ENCODE results near the gene SVIL.
A peak's percentile ranks its signal among the peaks of the same experiment; 100 is the strongest.
"Not testable (repeated sequence)": the region's sequence is repeated elsewhere in the genome, so short reads cannot be mapped to it uniquely, and the experiment has no call there.

Gene SVIL

DNA sequence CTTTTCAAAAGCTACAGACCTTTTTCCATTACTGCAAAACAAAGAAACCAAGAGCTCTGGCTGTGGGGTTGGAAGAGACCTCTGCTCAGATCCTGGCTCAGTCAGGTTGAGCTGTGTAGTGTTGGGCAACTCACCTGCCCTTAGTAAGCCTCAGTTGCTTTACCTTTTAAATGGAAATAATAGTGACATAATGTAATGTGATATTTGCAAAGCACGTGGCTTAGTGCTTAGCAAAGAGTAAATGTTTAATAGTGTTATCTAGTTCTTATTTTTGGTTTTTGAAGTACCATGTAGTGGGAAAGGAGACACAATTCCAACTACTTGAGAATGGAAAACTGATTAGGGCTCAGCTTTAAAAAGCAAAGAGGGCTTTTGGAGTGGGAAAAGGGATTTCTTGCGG lies 100.2 kb downstream of the SVIL start:
- no peak for DNase-seq
- in situ Hi-C loops (cut with MboI; ENCODE audit: low pct_unique_long_range_greater_than_20kb, low sequenced_read_pairs): no loop called here

DNA sequence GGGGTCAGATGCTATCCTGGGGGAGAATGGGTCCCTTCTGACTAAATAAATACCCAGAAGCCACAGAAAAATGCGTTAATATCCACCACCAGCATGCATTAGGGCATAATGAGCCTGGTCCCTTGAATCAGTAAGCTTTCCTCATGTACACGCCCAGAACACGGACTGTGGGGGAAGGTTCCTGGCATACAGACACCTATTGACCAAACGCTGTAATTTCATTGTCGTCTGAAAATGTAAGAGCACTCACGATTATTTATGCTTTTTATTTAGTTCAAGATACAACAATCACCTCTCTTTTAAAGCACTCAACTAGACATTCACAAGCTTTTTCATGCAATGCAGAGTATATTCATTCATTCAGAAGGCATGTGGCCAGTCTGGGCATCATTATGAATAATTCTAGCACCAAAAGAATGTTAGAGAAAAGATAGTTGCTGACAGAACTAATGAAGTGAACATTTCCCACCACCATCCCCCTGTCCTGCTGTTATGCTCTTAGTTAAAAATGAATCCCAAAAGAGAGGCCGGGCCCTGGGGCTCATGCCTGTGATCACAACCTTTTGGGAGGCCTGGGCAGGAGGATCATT lies 101.0 kb downstream of the SVIL start:
- DNase-seq: no peak
- in situ Hi-C loops (cut with MboI; ENCODE audit: low pct_unique_long_range_greater_than_20kb, low sequenced_read_pairs): no loop called here

DNA sequence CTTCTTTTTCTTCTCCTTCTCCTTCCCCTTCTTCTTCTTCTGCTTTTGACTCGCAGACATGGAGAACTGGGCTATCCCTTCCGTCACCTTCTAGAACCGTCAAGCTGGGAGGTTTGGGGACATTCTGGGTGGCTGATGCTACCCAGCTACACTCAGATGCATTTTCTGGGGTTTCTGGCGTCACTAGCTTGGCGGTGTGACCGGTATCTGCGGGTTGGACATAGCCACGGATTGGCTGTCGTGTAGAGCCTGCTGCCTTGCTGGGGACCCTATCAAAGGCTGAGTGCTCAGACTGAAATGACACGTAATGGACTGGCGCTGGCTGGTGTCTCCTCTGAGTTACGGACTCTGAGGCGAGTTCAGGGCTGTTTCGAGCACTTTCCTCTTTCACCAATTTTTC lies 101.7 kb downstream of the SVIL start:
- in situ Hi-C loops (cut with MboI; ENCODE audit: low pct_unique_long_range_greater_than_20kb, low sequenced_read_pairs): no loop called here

DNA sequence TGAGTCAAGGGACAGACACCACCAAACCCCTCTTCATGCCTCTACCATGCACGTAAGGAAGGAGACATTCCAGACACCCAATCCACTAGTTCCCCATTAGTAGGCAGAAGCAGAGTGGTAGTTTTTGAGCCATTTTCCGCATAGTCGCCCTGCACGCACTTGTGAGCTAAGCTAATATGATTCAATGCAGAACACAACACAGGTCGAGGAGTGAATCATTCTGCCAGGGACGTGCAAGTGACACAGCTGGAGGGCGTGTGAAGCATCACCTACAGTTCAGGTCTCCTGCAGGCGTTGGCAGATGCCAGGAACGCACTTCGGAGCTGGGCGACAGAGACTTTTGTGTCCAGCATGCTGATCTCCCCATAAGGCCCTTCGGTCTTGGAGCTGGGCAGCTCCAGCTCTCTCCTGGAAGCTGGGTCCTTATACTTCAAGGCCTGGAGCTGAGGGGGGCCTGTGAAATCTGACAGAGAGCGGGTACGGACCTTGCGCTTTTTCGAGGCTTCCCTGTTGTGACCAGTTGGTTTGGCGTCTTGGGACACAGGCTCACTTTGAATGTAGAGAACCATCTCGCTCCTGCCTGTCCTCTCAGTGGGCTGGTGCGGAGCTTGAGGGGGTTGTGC lies 102.4 kb downstream of the SVIL start:
- no peak for DNase-seq
- in situ Hi-C loops (cut with MboI; ENCODE audit: low pct_unique_long_range_greater_than_20kb, low sequenced_read_pairs): no loop called here

More for the DNA sequence above, 101.7 kb downstream of the SVIL start:
- DNase-seq: no peak

DNA sequence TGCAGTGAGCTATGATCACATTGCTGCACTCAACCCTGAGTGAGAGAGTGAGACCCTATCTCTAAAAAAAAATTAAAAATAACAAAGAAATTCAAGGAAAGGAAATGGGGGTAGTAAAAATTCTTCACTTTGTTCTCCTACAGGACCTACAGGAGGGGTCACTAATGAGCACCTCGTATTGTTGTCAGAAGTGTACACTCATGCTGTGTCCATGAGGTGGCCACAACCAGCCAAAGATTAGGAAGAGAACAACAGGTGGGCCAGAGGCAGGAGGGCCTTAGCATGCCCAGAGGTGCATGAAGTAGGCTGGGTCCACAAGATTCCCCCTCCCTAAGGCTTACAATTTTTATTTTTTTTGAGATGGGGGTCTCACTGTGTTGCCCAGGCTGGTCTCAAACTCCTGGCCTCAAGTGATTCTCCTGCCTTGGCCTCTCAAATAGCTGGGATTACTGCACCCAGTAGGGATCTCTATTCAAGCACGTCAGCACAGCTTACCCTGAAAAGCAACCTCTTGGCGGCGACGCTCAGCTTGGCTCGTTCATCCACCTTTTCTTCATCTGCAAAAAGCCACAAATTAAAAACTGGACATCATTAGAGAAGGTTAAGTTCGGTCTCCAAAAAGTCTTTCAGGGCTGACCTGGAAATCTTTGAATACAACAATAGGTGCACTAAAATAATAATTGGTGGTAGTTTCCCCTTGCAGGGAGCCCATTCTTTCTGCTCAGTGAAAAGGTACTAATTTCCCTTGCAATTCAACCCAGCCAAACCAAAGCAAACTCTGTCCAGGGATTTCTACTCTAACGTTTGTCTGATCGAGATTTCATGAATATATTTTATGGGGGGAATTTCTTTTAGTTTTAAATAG lies 104.4 kb downstream of the SVIL start:
- DNase-seq: no peak
- in situ Hi-C loops (cut with MboI; ENCODE audit: low pct_unique_long_range_greater_than_20kb, low sequenced_read_pairs): no loop called here

DNA sequence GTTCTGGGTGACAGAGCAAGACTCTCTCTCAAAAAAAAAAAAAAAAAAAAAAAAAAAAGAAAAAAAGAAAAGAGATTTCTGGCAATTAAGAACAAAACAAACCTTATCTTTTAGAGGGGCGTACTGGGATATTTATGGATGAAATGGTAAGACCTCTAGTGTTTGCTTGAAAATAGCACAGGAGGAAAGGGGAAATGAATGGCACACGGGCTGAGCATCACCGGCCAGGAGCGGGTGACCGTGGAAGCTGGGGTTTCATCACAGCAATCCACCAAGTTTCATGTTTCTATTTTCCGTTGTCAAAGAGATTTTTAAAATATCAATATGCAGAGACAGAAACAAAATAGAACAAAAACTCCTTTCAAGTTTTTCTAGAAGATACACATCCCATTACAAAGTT lies 105.6 kb downstream of the SVIL start:
- in situ Hi-C loops (cut with MboI; ENCODE audit: low pct_unique_long_range_greater_than_20kb, low sequenced_read_pairs): no loop called here
- DNase-seq: no peak

DNA sequence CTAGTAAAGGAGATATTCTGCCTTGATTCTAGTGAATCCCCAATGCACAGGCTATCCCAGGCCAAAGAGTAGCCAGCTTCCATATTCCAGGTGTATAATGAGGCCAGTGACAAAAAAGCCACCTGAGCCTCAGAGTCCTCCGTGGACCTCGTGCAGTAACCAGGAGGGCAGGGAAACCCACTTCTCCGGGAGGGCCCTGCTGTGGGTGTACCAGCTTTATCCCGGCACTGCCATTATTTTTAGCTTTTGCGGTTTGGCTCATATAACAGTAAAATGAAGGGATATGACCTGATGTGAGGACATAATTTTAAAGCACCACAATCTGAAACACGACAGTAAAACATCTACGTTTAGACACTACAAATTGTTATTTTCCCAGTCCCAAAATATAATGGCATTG lies 109.0 kb downstream of the SVIL start:
- in situ Hi-C loops (cut with MboI; ENCODE audit: low pct_unique_long_range_greater_than_20kb, low sequenced_read_pairs): no loop called here
- no peak for DNase-seq

DNA sequence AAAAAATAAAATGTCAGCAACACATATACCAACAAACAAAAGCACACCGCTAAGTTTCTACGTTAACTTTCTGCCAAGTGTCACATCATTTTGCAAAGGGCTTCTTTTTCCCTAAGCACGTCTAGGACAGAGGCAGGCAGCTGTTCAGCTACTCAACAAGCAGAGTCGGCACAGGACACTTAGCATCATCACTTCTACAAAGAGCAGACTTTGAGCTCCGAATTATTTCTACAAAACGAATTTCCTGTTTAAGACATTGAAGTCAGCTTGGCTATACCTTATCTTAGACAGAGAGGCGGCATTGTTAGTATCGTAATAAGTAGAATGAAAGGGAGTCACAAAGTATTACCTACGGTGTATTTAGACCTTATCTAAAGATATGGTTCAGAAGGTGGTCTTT lies 110.1 kb downstream of the SVIL start:
- in situ Hi-C loops (cut with MboI; ENCODE audit: low pct_unique_long_range_greater_than_20kb, low sequenced_read_pairs): no loop called here
- no peak for DNase-seq

DNA sequence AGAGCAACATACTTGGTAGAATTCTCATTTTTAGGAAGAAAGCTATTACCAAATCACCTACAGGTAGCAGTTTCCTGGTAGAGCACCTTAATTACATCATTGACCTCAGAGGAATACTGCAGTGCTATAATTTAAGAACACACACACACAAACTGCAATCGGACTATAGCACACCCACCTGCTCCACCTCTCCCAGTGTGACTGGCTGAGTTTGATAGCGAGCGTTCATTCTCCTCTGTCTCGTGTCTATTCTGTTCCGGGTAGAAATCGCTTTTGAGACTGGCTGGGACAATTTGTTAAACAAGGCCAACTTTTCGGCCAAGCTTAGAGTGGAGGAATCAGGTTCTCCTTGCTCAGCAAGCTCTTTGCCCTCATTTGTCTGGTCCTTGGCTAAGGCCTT lies 110.5 kb downstream of the SVIL start:
- no peak for DNase-seq
- in situ Hi-C loops (cut with MboI; ENCODE audit: low pct_unique_long_range_greater_than_20kb, low sequenced_read_pairs): no loop called here

DNA sequence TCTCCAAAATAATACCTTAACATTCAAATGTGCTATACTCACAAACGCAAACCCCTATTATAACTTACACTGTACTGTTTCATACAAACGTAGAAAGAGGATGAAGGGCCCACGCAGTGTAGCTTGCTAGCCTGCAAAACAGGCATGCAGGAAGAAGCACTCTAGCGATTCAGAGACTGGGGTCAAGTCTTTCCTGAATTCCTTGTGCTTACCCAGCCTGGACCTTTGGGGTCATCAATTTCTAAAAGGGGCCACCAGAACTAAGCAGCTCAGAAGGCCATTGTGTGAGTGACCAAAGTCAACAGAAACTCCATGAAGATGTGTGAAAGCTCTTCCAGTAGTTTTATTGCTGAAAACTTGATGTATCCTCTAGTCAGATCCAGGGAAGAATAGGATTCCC lies 111.9 kb downstream of the SVIL start:
- in situ Hi-C loops (cut with MboI; ENCODE audit: low pct_unique_long_range_greater_than_20kb, low sequenced_read_pairs): no loop called here
- no peak for DNase-seq

DNA sequence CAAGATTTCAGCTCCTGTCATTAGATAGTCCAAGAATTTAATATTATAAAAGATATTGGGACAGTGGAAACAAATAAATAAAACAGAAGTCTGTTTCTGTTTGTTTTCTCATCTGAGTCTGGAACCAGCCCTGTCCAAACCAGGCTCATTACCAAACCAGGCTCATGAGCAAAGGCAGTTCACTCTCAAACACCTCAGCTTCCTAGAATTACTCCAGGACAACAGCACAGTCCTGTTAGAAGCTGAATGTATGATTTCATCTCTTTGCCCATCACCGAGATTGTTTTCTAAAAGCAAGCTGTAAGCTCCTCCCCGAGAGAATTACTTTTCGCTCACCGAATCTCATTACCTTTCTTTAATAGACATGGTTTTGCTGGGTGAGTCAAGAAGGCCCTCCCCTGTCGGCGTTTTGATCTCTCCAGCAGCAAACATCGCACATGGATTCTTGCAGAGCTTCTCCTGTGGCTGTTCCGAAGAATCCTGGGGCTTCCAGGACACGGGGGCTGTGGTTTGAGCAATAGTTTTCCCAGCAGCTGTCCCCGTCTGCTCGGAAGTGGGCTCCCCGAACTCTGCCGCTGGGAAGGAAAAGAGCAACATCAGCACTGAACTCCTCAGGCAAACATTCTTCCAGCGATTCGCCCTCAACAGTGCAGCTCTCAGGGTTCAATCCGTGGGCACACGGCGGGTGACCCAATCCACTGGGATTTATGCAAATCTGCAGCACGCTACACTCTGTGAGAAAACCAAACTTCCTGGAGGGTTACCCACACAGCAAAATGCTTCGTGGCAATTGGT lies 112.5 kb downstream of the SVIL start:
- in situ Hi-C loops (cut with MboI; ENCODE audit: low pct_unique_long_range_greater_than_20kb, low sequenced_read_pairs): no loop called here
- DNase-seq: no peak

DNA sequence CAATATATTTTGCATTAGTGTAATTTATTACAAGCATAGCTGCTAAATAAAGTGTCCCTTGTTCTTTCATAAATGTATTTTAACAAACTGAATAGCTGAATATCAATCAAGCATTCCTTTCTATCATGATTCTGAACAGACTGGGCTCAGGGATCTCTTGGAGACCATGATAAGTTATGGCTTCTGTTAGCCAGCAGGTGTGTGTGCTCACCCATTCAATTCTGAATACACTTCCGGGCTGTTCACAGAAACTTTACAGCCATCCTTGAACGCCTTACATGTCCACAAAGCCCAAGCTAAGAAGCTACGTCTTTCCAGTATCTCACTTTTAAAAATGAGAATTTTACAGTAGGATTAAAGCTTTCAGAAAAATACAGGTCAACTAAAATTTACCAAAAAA lies 115.1 kb downstream of the SVIL start:
- in situ Hi-C loops (cut with MboI; ENCODE audit: low pct_unique_long_range_greater_than_20kb, low sequenced_read_pairs): no loop called here
- no peak for DNase-seq

DNA sequence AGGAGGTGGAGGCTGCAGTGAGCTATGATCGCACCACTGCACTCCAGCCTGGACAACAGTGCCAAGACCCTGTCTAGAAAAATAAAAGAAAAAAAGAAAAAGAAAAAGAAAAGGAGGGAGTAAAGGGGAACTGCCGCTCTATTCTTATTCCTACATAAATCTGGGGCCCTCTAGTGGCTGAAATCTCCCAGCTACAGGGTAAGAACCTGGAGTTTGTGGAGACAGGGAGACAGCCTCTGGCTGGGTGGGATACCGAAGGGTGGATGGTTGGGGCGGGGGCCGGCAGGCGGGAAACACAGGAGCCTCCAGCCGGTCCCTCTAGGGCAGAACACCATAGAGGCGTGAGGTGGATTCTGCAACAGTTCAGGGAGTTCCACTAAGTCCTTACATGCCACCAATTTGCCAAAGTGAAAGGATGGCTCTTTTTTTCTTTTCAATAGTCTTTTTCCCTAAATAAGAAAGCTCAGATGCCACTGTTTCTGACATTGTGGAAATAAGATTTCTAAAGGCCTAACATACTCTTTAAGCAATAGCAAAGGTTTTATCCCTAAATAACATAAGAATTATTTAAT lies 117.3 kb downstream of the SVIL start:
- DNase-seq: peak; percentile 38
- in situ Hi-C loops (cut with MboI; ENCODE audit: low pct_unique_long_range_greater_than_20kb, low sequenced_read_pairs): no loop called here

DNA sequence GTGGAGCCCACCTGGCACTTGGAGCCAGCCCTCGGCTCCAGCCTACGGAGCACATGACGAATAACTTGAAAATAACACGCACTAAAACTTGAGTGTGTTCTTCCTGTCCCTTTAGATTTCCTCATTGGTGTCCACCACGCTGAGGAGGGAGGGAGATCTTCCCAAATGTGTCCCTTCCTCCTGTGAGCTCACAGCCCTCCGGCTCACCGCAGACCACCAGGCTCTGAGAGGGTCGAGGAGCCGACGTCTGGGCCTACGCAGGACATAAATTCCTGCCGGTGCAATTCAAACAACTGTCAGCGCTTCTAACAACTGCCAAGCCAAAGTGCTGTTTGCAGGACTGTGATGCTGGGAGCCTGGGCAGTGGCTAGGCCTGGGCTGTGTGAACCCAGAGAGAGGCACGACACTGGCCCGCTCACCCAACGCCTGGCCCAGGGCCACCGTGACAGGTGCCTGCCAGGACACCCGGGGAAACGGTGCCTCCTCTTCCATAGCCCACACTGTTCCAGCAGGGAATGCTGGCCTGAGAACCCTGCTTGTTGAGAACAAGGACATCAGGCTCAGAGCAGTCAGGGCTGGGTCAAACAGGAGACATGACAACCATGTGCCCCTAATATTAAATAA lies 118.3 kb downstream of the SVIL start:
- DNase-seq; in situ Hi-C loops (cut with MboI; ENCODE audit: low pct_unique_long_range_greater_than_20kb, low sequenced_read_pairs): not testable (repeated sequence)

DNA sequence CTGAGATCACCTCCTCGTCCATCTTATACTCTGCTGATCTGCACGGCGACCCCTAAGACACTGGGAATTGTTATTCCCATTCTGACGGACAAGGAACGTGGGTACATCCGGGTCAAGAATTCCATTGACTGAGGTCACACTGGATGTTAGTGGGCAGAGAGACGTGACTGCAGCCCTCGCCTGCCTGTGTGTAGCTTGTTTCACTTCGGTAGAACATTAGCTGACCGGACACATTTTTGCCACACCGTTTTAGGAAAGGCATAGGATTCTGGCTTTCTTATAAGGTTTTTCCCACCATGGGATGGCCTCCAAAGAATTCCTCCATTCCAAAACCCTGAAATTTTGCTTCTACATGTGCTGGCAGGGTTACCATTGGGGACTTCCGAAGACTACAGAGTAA lies 118.9 kb downstream of the SVIL start:
- in situ Hi-C loops (cut with MboI; ENCODE audit: low pct_unique_long_range_greater_than_20kb, low sequenced_read_pairs); DNase-seq: not testable (repeated sequence)

DNA sequence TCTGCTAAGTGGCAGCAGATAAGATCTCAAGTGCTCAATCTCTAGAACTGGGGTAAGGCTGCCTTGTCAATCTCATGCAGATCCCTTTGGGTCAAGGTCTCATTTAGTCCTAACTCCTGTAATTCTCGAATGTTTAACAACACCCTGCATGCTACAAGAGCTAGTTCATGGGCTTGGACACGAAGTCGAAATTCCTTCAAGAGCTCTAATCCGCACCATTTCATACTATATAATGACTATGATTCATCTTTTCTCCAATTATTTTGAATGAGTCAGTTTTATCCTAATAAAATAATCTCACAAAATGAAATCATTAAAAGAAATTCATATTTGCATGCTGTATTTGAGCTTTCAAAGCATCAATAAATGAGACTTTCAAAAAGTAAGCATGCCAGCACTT lies 119.7 kb downstream of the SVIL start:
- DNase-seq; in situ Hi-C loops (cut with MboI; ENCODE audit: low pct_unique_long_range_greater_than_20kb, low sequenced_read_pairs): not testable (repeated sequence)

DNA sequence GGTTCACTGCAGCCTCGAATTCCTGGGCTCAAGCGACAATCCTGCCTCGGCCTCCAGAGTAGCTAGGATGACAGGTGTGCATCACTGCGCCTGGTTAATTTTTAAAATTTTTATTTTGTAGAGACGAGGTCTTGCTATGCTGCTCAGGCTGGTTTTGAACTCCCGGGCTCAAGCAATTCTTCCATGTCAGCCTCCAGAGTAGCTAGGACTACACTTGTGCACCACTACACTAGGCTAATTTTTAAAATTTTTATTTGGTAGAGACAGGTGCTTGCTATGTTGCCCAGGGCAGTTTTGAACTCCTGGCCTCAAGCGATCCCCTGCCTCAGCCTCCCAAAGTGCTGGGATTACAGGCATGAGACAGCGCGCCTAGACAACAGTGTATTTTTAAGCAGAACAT lies 120.5 kb downstream of the SVIL start:
- in situ Hi-C loops (cut with MboI; ENCODE audit: low pct_unique_long_range_greater_than_20kb, low sequenced_read_pairs): no loop called here
- DNase-seq: no peak

DNA sequence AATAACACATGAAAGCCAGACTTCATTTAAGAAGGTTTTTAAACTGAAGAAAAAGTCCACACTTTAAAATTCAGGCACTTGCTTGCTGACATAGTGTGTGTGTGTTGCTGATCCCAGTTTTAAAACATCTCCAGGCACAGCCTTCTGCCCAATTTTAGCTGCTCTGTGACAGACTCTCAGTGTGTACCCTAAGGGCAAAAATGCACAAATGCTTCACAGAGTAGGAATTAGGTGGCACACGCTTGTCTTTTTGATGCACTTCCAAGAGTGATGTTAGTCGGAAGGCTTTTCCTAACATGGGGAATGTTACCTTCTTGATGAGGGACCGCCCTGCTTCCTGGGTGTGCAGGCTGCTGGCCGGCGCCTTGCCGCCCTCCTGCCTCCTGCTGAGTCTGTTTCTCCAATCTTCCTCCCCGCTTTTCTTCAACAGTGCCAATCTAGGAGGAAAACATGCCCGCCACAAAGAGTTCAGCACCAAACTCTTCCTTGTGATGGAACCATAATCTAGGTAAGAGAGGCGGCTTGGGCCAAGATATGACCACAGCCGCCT lies 122.3 kb downstream of the SVIL start:
- DNase-seq: no peak

DNA sequence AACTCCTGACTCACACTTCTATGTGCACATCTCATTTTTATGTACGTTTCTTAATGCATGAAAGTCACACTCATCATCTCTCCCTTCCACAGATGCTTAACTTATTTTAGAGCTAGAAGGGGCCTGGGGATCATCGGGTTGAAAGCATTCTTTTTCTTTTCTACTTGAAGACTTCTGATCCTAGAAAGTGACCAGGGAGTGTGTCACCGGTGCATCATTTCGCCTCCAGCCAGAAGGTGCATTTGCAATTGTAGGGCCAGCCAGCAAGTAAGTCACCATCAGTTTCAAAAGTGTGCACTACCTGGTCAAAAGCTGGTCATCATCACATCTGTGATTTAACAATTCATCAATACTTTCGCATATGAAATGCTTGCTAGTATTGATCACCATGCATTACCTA lies 123.0 kb downstream of the SVIL start:
- DNase-seq; in situ Hi-C loops (cut with MboI; ENCODE audit: low pct_unique_long_range_greater_than_20kb, low sequenced_read_pairs): not testable (repeated sequence)

More for the DNA sequence above, 122.3 kb downstream of the SVIL start:
- in situ Hi-C loops (cut with MboI; ENCODE audit: low pct_unique_long_range_greater_than_20kb, low sequenced_read_pairs): no loop called here
